Epithelial cell of alveolus of lung (primary cell): Measurements from ENCODE around the gene WNT1. TPM values are rescaled to one million over a fixed set of nuclear protein-coding genes. Genes with fewer than 3 reads are reported as not detected.

Experiments
- total RNA-seq: library from RNA; depleted of rRNA; stranded (reverse); fragments of >200 nt; gene quantifications from 2 replicates; pipeline ENCODE4 v1.2.1, GENCODE V29; 2015

WNT1 gene
- not detected in 2 replicates for total RNA-seq

DNA sequence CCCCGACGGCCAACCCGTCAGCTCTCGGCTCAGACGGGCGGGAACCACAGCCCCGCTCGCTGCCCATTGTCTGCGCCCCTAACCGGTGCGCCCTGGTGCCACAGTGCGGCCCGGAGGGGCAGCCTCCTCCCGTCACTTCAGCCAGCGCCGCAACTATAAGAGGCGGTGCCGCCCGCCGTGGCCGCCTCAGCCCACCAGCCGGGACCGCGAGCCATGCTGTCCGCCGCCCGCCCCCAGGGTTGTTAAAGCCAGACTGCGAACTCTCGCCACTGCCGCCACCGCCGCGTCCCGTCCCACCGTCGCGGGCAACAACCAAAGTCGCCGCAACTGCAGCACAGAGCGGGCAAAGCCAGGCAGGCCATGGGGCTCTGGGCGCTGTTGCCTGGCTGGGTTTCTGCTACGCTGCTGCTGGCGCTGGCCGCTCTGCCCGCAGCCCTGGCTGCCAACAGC, at the start of gene WNT1:
Gene WNT1 (plus strand): TSS at position 32 of the 450 bp plus-strand sequence. CDS start 329 bp downstream, at position 361.

DNA sequence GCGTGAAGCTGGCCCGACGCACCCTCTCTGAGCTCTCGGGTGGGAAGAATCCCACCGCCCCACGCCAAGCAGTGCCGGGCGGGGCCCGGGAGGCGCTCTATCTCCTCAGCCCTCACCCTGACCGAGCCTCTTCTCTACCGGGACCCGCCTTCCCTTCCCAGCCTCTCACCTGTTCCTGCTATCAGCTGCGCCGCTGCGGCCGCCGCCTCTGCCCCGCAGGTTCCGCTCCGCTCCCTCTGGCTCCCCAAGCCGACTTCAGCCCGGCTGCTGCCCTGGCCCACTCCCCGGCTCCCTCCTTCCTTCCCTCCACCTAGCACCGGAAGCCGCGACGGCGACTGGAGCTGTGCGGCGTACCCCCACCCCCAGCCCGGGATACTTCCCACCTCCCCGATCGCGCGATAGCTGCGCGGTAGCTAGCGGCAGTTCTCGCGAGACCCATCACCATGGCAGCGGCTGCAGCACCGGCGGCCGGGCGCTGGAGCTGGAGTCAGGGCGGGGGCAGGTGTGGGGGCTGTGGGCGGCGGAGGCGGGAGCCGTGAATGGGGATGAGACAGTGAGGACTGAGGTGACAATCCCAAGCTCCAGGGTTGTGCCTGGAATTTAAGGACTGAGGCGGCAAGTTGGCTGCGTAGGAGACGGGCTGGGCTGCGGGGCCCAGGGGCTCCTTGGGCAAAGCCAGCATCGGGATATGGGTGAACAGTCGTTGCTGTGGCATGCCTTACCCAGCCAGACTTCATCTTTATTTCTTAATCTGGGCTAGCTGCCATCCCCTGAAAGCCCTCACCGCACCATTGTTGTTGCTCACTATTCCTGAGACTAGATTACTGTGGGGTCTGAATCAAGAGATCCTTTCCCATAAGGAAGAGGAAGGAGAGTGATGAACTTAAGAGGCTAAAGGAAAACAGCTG, 20.7 kb upstream of the WNT1 start, which contains the start of gene ARF3:
Gene ARF3 (minus strand): TSS at position 347 of the 908 bp plus-strand sequence. CDS start 16,392 bp downstream, outside the sequence.

GRCh38 chr12:48999371-49000131, 21.4 kb downstream of the WNT1 start, which contains the start of gene DDN:
DDN (minus strand) TSS chr12:48999375; CDS start chr12:48999287, 88 bp downstream.

GRCh38 chr12:49018261-49019119, 40.4 kb downstream of the WNT1 start, which contains the start of gene PRKAG1:
PRKAG1 (minus strand) TSS chr12:49018776; CDS start chr12:49018740, 36 bp downstream.

Other genes starting within 250 kb of the WNT1 start
- 15.8 and 42.2 TPM in 2 replicates for gene ADCY6, start 189.2 kb upstream of the WNT1 start, total RNA-seq
- 27.5 and 37.7 TPM in 2 replicates for gene CACNB3, start 159.8 kb upstream of the WNT1 start, total RNA-seq
- gene DDX23, start 126.2 kb upstream of the WNT1 start, total RNA-seq: 46.5 and 49.5 TPM in 2 replicates
- 3.4 TPM in 1 of 2 replicates, not detected in the other for gene RND1, start 112.5 kb upstream of the WNT1 start, total RNA-seq
- 40.2 and 48.4 TPM in 2 replicates for gene FKBP11, start 52.8 kb upstream of the WNT1 start, total RNA-seq
- gene ARF3, start 20.8 kb upstream of the WNT1 start, total RNA-seq: 66.7 and 91.0 TPM in 2 replicates
- gene WNT10B, start 6.6 kb upstream of the WNT1 start, total RNA-seq: not detected in 2 replicates
- gene DDN, start 21.1 kb downstream of the WNT1 start, total RNA-seq: under 0.01 and 1.4 TPM in 2 replicates
- gene PRKAG1, start 40.5 kb downstream of the WNT1 start, total RNA-seq: 72.3 and 79.4 TPM in 2 replicates
- gene KMT2D, start 82.5 kb downstream of the WNT1 start, total RNA-seq: 16.4 and 42.4 TPM in 2 replicates
- gene RHEBL1, start 91.7 kb downstream of the WNT1 start, total RNA-seq: 0.78 TPM in 1 of 2 replicates, not detected in the other
- under 0.01 TPM in 1 of 2 replicates, not detected in the other for gene DHH, start 116.5 kb downstream of the WNT1 start, total RNA-seq
- gene LMBR1L, start 132.5 kb downstream of the WNT1 start, total RNA-seq: 31.7 and 38.4 TPM in 2 replicates
- gene TUBA1B, start 153.1 kb downstream of the WNT1 start, total RNA-seq: 571 and 3,378 TPM in 2 replicates
- 301 and 1,578 TPM in 2 replicates for gene TUBA1A, start 210.8 kb downstream of the WNT1 start, total RNA-seq